Activated naive CD4-positive, alpha-beta T cell treated with anti-CD3 and anti-CD28 coated beads, Interleukin-2, amount 50 U/mL, for 16 hours (primary cell): Measurements from ENCODE around the gene LRFN3.
"Not testable (repeated sequence)": the region's sequence is repeated elsewhere in the genome, so short reads cannot be mapped to it uniquely, and the experiment has no call there.

ENCODE experiments used
- DNase-seq: peaks from one replicate; pipeline ENCODE4 v3.0.0-alpha.2; 2020

The LRFN3 gene

DNA sequence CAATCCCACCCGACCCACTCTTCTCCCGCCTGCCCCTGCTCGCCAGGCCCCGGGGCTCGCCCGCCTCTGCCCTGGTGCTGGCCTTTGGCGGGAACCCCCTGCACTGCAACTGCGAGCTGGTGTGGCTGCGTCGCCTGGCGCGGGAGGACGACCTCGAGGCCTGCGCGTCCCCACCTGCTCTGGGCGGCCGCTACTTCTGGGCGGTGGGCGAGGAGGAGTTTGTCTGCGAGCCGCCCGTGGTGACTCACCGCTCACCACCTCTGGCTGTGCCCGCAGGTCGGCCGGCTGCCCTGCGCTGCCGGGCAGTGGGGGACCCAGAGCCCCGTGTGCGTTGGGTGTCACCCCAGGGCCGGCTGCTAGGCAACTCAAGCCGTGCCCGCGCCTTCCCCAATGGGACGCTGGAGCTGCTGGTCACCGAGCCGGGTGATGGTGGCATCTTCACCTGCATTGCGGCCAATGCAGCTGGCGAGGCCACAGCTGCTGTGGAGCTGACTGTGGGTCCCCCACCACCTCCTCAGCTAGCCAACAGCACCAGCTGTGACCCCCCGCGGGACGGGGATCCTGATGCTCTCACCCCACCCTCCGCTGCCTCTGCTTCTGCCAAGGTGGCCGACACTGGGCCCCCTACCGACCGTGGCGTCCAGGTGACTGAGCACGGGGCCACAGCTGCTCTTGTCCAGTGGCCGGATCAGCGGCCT is 4.1 kb downstream of the LRFN3 start:
- DNase-seq = no peak

DNA sequence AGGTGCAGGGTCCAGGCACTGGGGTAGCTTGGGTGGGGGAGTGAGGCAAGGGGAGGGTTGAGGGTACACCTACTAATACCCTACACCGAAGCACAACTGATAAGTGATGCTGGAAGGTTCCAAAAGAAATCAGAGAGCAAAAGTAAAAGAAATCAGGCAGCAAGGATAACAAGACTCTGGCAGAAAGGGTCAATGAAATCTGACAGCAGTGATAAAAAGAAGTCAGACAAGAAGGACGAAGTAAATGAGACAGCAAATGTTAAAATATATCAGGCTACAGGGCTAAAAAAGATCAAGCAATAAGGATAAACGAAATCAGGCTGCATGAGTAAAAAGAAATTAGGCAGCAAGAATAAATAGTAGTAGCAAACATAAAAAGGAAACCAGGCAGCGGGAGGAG is 4.7 kb downstream of the LRFN3 start:
- DNase-seq = no peak

DNA sequence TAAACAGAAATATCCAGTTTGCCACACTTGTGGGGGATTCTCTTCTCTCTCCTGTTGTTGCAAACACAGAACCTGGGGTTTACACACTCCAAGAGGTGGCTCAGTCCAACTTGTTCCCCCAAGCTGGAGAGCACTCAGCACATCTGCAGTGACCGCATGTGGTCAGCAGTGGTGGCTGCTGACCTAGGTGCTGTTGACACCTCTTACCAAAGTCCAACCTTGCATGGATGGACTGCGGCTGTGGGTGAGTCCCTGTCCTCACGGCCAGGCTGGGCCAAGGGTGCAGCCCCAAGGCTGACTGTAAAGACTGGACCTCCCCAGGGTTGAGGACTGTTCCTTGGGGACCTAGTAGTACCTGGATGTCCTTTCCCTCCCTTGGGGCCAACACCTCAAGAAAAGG is 6.1 kb downstream of the LRFN3 start:
- DNase-seq = no peak

DNA sequence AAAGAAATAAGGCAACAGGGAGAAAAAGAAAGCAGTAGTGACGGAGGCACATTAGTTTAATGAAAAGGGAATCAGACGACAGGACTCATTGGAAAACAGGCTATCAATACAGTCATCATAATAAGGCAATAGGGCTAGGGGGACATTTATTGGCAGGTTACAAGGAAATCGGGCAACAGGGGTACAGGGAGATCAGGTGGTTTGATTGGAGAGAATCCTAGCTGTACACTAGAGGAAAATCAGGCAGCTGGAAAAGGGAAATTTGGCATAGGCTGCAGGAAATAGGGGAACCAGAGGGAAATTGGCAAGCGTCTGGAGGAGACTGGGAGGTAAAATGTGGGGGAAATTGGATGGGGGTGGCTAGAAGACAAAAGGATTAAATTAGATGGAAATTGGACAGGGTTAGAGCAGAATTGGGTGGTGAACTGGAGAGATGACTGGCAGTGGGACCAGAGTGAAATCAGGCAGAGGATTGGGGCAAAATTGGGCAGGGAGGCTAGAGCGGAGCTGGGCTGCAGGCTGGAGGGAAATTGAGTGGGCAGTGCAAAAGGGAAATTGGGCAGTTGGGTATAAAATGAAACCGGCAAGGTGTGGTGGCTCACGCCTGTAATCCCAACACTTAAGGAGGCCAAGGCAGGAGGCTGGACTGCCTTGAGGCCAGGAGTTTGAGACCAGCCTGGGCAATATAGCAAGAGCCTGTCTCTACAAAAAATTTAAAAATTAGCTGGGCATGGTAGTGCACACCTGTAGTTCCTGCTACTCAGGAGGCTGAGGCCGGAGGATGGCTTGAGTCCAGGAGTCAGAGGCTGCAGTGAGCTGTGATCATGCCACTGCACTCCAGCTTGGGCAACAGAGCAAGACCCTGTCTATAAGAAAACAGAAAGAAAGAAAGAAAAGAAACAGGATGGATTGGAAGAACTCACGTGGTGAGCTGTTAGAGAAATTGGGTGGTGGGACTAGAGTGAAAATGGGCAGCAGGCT is 7.4 kb downstream of the LRFN3 start:
- DNase-seq = no peak

DNA sequence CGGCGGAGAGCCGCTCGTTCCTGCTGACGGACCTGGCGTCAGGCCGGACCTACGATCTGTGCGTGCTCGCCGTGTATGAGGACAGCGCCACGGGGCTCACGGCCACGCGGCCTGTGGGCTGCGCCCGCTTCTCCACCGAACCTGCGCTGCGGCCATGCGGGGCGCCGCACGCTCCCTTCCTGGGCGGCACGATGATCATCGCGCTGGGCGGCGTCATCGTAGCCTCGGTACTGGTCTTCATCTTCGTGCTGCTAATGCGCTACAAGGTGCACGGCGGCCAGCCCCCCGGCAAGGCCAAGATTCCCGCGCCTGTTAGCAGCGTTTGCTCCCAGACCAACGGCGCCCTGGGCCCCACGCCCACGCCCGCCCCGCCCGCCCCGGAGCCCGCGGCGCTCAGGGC is 8.4 kb downstream of the LRFN3 start:
- no peak for DNase-seq

DNA sequence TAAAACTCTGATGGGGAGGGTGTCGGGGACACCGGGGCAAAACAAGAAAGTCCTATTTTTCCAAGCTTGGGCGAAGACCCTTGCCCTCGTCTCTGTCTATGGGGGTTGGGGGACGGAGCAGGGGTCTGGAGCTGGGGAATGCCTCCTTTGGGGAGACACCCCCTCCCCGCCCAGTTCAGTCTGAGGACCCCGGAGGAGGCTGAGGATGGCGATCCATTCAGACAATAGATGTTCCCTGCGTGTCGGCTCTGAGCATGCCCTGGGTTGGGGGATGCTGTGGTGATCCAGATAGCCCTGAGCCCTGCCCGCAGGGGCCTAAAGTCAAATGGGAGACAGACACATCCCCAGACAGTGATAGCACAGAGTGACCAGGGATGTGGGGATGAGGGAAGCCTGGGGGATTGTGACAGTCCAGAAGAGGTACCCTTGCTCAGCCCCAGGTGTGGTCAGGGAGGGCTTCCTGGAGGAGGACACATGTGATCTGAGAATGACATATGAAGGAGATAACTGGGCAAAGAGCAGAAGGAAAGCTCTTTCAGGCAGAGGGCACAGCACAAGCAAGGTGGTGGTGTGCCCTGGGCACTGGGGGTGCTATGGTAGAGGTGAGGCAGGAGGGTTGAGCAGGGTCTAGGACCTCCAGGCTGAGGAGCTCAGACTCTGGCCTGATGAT is 9.1 kb downstream of the LRFN3 start:
- DNase-seq = no peak

DNA sequence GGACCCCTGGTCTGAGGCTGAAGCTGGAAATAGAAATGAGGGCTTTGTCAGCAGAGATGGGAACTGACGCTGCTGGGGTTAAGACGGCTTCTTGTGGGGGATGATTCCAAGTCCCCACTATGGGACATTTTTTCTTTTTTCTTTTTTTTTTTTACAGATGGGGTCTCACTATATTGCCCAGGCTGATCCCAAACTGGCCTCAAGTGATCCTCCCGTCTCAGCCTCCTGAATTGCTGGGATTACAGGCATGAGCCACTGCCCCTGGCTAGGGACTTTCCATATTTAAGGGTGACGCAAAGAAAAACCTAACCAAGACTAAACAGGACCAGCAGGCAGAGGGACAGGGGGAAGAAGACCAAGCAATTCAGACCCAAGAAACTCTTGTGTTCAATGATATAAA is 10.0 kb downstream of the LRFN3 start:
- no peak for DNase-seq

DNA sequence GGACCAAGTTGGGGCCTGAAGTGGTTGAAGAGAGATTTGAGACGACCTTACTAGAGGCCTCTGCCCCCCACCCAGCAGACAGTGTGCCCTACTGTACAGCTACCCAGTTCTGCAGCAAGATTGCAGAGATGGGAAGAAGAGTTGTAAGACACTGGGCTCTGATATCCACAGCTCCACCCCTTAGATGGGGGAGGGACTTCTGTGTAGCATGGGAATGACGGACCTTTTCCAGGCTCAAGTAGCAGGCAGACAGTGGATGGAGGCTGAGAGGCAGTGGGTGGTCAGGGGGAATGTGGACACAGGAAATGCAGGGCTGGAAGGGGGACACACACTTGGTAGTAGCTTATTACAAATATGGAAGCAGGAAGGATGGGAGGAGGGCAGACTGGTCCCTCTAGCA is 13.0 kb downstream of the LRFN3 start:
- no peak for DNase-seq

DNA sequence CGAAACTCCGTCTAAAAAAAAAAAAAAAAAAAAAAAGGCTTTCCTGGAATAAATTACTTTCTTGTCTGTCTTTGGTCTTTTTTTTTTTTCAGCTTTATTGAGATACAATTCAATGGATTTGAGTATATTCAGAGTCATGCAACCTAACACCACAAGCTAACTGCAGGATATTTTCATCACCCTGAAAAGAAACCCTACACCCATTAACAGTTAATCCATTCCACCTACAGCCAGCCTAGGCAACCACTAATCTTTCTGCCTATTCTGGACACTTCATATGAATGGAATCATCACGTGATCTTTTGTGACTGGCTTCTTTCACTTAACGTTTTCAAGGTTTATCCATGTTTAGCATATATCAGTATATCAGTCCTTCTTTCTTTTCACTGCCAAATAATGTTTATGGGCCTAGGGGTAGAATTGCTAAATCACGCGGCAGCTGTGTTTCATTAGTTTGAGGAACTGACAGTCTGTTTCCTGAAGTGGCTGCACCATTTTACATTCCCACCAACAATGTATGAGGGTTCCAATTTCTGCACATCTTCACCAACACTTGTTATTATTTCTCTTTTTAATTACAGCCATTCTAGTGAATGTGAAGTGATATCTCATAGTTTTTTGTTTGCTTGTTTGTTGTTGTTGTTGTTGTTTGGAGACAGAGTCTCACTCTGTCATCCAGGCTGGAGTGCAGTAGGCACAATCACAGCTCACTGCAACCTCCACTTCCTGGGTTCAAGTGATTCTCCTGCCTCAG is 19.9 kb downstream of the LRFN3 start:
- no peak for DNase-seq

DNA sequence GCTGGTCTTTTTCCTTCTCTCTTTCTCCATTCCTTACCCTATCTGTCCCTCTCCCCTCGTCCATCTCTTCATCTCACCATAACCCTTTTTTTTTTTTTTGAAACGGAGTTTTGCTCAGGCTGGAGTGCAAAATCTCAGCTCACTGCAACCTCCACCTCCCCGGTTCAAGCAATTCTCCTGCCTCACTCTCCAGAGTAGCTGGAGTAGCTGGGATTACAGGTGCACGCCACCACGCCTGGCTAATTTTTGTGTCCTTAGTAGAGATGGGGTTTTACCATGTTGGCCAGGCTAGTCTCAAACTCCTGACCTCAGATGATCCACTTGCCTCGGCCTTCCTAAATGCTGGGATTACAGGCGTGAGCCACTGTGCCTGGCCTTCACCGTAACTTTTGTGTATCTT is 21.2 kb downstream of the LRFN3 start:
- not testable (repeated sequence) for DNase-seq

DNA sequence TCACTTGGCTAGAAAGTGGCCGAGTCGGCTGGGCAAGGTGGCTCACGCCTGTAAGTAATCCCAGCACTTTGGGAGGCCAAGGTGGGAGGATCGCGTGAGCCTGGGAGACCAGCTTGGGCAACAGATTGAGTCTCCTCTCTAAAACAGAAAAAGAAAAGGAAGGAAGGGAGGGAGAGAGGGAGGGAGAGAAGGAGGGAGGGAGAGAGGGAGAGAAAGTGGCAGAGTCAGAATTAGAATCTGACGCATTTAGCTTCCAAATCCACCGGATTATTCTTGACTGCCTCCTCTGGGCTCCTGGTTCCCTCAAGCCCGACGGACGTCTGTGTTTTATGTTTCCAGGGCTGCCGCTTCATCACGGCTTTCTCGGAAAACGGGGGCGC is 22.5 kb downstream of the LRFN3 start:
- DNase-seq = no peak

DNA sequence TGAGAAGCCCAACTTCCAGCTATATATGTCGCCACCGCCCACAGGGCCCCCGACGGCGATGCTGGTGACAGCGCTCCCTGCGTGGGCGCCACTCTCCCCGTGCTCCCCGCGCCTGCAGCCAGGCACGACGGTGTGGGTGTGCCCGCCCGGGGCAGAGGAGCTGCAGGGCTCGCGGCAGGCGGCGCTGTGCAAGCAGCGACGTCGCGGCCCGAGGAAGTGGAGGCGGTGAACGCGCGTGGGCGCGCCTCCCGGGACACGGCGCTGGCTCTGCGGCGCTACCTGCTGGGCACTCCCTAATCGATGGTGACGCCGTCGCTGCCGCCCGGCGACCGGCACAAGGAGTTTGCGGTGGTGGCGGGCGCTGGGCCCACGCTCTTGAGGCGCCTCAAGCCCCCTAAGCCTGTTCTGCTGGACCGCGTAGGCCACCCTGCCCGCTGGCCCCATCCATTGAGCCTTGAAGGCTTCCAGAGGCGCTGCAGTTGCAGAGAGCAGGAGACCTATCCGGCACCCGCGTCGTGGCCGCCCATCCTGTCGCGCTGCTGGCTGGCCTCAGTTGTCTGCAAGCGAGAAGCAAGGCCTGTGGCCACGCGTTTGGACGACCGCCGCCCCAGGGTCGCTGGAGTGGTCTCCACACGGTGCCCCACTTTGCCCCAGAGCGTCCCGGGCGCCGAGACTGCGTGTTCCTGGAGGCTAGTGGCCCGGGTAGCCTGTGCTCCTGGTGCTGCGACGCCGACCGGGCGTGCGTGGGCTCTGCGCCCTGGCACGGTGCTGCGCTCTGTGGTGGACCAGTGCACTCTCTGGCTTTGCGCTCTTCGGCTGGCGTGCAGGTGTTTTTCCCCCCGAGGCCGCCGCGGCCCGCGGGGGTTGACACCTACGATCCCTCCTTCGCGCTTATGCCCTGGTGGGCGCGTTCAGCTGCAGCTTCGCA is 23.1 kb downstream of the LRFN3 start:
- DNase-seq = peak; percentile 80

DNA sequence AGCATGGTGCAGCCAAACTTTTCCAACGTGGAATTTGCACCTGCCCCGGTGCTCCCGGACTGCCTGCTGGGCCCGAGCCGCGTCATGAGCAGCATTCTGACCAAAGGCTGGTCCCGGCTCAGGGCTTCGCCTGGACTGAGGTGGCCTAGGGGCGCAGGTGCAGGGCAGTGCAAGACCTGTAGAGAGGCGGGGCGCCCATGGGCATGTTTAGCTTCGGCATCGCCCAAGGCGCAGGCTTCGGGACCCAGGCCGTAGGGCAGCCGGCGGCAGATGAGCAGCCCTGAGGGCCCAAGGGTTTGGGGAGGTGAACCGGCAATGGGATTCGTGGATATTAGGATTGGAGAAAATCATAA is 23.8 kb downstream of the LRFN3 start:
- DNase-seq = no peak

DNA sequence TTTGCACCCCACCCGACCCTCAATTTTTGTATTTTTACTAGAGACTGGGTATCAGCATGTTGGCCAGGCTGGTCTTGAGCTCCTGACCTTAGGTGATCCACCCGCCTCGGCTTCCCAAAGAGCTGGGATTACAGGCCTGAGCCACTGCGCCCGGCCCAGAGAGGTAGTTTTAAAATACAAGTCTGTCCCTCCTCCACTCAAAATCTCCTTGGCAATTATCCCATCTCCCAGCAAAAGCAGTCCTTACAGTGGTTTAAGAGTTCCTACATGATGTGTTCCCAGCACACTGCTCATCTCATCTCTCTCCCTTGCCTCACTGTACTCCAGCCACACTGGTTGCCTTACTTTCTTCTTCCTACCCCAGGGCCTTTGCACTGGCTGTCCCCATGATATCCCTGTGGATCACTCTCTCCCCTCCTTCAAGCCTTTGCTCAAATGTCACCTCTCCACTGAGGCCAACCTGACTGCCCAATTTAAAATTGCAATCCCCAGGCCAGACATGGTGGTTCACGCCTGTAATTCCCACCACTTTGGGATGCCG is 24.3 kb downstream of the LRFN3 start:
- no peak for DNase-seq

DNA sequence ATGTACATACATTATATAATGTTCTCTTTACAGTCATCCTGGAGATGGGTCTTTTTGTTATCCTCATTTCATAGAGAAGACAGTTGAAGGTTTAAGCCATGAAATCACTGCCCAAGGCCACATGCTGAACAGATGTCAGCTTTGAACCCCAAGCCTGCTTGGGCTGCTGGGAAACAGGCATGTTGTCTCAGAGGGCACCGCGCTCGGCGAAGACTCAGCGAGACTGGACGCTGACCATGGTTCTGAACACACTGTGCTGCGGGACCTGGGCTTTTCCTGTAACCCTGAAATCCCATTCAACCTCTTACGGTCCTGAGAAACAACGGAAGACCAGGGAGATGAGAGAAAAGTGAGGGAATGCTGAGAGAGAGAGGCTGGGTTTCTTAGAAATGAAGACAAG is 27.3 kb downstream of the LRFN3 start:
- DNase-seq = peak; percentile 44

DNA sequence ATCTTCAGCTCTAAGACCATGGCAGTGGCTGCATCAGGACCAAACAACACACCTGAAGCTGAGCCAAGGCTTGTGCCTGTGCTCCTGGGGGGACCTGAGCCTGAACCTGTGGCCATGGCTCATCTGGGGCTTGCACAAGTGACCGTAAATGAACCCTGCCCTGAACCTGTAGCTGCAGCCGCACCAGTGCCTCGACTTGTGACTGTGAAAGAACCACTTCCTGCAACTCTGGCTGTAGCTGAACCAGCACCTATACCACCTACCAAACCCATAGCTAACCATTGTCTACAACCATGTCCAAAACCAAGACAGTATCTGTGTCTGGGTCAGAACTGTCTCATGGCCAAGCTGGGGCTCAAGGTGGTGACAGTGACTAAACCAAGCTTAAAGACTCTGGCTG is 30.6 kb downstream of the LRFN3 start:
- no peak for DNase-seq

DNA sequence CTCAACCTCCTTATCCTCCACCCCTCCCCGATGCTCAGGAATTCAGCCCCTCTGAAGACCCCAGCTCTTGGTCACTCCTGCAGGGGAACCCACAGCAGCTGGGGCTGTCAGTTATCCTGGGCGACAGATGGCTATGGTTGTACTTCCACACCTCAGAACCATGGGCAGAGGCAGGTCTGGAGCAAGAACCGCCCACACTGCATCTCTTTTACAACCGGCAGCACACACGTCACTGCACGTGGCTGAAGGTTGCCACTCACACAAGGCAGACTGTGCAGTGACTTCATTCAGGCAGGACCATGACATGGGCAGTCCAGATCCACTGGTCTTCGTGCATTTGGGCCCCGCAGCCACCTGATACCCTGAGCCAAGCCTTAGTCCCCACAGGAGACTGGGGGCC is 37.3 kb downstream of the LRFN3 start:
- DNase-seq = no peak

DNA sequence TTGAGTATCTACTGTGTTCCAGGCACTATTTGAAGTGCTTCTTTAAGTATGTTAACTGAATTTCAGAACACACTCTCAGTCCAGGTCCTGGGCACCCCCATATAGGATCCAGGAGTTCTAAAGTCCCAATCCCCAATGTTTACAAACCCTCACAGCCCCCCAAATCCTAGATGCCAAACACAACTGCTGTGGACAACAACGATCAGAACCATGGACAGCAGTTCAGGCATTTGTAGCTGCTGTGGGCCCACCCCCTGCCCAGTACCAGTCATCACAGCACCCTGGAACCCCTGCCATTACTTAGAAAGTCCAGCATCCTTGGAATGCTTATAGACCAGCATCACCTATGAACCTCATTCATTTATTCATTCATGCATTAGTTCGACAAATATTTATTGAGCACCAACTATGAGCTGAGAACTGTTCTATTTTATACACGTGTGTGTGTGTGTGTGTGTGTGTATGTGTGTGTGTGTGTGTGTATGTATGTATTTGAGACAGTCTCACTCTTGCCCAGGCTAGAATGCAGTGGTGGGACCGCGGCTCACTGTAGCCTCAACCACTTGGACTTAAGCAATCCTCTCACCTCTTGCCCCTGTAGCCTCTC is 39.5 kb downstream of the LRFN3 start:
- no peak for DNase-seq

DNA sequence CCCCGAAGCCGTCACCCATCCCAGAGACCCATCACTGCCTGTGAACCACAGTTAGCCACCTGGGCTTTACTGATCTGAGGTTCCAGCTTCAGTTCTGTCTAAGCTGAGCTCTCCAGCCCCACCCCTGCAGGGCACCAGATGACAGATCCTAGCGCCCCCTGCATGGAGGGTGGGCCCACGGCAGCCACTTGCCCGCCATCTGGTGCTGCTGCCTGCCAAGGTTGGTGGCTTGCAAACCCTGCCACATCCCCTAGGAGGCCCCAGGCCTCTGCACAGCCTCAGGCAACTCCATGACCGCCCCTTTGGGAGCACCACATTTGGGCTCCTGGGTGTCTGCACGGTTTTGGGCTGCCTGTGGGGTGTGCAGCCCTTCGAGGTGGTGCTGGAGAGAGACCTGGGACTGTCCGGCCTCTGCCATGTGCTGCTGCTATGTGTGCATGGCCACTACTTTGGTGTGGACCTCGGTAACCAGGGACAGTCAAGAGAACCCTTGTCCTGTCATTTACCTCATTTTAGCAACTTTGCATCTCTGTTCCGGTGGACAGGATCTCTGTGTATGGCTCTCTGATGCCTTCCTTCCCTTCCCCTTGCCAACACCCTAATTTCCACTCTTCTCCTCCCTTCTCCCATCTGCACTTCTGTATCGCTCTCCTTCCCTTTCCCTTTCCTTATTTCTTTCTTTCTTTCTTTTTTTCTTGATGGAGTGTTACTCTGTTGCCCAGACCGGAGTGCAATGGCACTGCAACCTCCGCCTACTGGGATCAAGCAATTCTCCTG is 41.5 kb downstream of the LRFN3 start:
- no peak for DNase-seq

DNA sequence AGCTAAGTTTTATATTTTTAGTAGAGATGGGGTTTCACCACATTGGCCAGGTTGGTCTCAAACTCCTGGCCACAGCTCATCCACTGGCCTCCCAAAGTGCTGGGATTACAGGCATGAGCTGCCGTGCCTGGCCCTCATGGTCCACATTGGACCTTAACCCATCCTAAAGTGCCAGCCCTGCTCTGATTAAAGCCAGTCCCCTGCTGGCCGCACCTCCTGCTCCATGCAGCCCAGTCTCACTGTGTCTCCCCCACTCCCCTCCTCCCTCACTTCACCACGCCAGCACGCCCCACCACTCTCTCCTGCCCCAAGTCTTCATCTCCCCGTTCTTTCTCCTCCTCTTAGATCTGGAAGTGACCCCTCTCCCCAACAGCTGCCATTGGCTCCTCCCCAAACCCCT is 42.1 kb downstream of the LRFN3 start:
- DNase-seq = no peak
